ENCODE data around the gene STXBP4. TPM values are rescaled to one million over a fixed set of nuclear protein-coding genes. Genes with fewer than 3 reads are reported as not detected.

The STXBP4 gene
- total and polyA plus RNA-seq, 2 donors (not counting 3 experiments of a cell fraction or from before 2014, with no cell fraction given), result 1.9 to 12.9 TPM

GRCh38 chr17:54977744-54978143 lies 9.2 kb downstream of the STXBP4 start:
- POLR2A ChIA-PET, result no interaction called here
- DNase-seq (ENCODE audit: low read depth, low spot score), result no peak
- no peaks in the 10 kb centered on the region for H3K27me3 ChIP-seq (ENCODE audit: control insufficient read depth in 2 of 2, insufficient read depth in 2 of 2, low read length in 2 of 2)
- no peaks in the 10 kb centered on the region for H4K20me1 ChIP-seq (replicated peaks; ENCODE audit: control insufficient read depth, extremely low read depth, insufficient read depth, low read length)
- H3K27ac ChIP-seq (ENCODE audit: insufficient read depth, low read depth, low read length), result no peak overlapping the region
- H3K36me3 ChIP-seq (ENCODE audit: control insufficient read depth in 2 of 2, extremely low read depth in 1 of 2, insufficient read depth in 2 of 2, low read length in 2 of 2), result no peaks in the 10 kb centered on the region
- CTCF ChIA-PET, result interaction anchor here (0.9 to 2.0 kb wide), 3 partner anchors 9 to 379 kb away, joined by 3 to 10 read pairs (median 5); no protein-coding TSS in a partner anchor
- H3K9me3 ChIP-seq (replicated peaks; ENCODE audit: control insufficient read depth, insufficient read depth, low read length), result no peaks in the 10 kb centered on the region
- dilution Hi-C loops (cut with MboI; ENCODE audit: extremely low pct_ligation_motif_present, low sequenced_read_pairs), result no loop called here
- intact Hi-C loops (cut with micrococcal nuclease), result no loop called here
- H3K4me3 ChIP-seq (replicated peaks in 1 of 3; ENCODE audit: insufficient read depth in 1 of 3, low read depth in 1 of 3, low read length in 3 of 3), result no peak overlapping the region
- FAIRE-seq, result no peak
- no peak overlapping the region for H3K4me2 ChIP-seq (ENCODE audit: insufficient read depth, low read length)
- no peak overlapping the region for H2AFZ ChIP-seq (ENCODE audit: low read depth, low read length)
- no peaks in the 10 kb centered on the region for H3K9me1 ChIP-seq (replicated peaks; ENCODE audit: control insufficient read depth, extremely low read depth, insufficient read depth, low read length)
- no peak for TF ChIP-seq MAX (IDR thresholded peaks at IDR 0.05; ENCODE audit: insufficient read depth, insufficient read length)
- TF ChIP-seq POLR2AphosphoS5 (IDR thresholded peaks at IDR 0.05; ENCODE audit: insufficient read depth, low read depth, low read length), result no peak
- TF ChIP-seq JUN (IDR thresholded peaks at IDR 0.05; ENCODE audit: borderline replicate concordance, insufficient read depth, insufficient read length, low read depth), result no peak
- TF ChIP-seq EZH2 (IDR thresholded peaks at IDR 0.05; ENCODE audit: borderline replicate concordance, low read depth, low read length, severe bottlenecking), result no peak
- no peak for TF ChIP-seq POLR2A (IDR thresholded peaks at IDR 0.05; ENCODE audit: low read depth, low read length)
- TF ChIP-seq CTCF (IDR thresholded peaks at IDR 0.05; ENCODE audit: extremely low read depth in 1 of 2, insufficient read depth in 1 of 2, low read depth in 1 of 2, low read length in 2 of 2), result no peak
- TF ChIP-seq GATA2 (IDR thresholded peaks at IDR 0.05; ENCODE audit: insufficient read depth, insufficient read length, low read depth, low read length), result no peak
- TF ChIP-seq MYC (IDR thresholded peaks at IDR 0.05; ENCODE audit: low read depth, low read length), result no peak
- TF ChIP-seq FOS (IDR thresholded peaks at IDR 0.05; ENCODE audit: borderline replicate concordance, insufficient read depth, low read length), result no peak
- peaks cover 4% of the 10 kb centered on the region for H3K79me2 ChIP-seq (ENCODE audit: control insufficient read depth, insufficient read depth, low read length)
- no peak overlapping the region for H3K9ac ChIP-seq (replicated peaks; ENCODE audit: extremely low read depth, insufficient read depth, low read length)
- BruUV-seq (replicated peaks), result no TSS peak
- no peaks in the 10 kb centered on the region for H3K4me1 ChIP-seq (ENCODE audit: control insufficient read depth, extremely low read depth, insufficient read depth, low read length)
